Stimulated activated CD8-positive, alpha-beta memory T cell treated with anti-CD3 and anti-CD28 coated beads, Interleukin-12 subunit alpha, Interleukin-12 subunit beta, amount 100 ng/mL, for 24 hours (primary cell): ENCODE data around the gene RNF168.
"Not testable (repeated sequence)": the region's sequence is repeated elsewhere in the genome, so short reads cannot be mapped to it uniquely, and the experiment has no call there.

Experiments used
- DNase-seq: peaks from one replicate; pipeline ENCODE4 v3.0.0-alpha.2; 2020; ENCODE audit errors: extremely low read depth

The RNF168 gene

GRCh38 chr3:196517162-196517800 is 13.7 kb upstream of the RNF168 start:
- DNase-seq = no peak

- DNase-seq = no peak
Measured at GRCh38 chr3:196514913-196515621, 11.5 kb upstream of the RNF168 start, which contains the start of gene SMCO1. TSS of gene SMCO1 (minus strand) at chr3:196515346. CDS start at chr3:196515209, 137 bp downstream.

- no peak for DNase-seq
Measured at GRCh38 chr3:196514350-196514716, 10.8 kb upstream of the RNF168 start.

GRCh38 chr3:196513697-196514349 is 10.3 kb upstream of the RNF168 start:
- no peak for DNase-seq

DNA sequence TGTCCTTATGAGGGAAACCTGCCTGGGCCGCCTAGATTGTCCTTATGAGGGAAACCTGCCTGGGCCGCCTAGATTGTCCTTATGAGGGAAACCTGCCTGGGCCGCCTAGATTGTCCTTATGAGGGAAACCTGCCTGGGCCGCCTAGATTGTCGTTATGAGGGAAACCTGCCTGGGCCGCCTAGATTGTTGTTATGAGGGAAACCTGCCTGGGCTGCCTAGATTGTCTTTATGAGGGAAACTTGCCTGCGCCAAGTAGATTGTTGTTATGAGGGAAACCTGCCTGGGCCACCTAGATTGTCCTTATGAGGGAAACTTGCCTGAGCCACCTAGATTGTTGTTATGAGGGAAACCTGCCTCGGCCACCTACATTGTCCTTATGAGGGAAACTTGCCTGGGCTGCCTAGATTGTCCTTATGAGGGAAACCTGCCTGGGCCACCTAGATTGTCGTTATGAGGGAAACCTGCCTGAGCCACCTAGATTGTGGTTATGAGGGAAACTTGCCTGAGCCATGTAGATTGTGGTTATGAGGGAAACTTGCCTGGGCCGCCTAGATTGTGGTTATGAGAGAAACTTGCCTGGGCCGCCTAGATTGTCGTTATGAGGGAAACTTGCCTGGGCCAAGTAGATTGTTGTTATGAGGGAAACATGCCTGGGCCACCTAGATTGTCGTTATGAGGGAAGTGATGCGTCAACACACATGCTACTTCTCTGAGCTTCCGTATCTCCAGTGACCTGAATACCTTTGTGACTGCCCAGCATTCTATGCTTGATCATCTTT is 8.3 kb upstream of the RNF168 start:
- DNase-seq = not testable (repeated sequence)

GRCh38 chr3:196511108-196511507 is 7.5 kb upstream of the RNF168 start:
- DNase-seq = not testable (repeated sequence)

GRCh38 chr3:196506687-196507086 is 3.1 kb upstream of the RNF168 start:
- no peak for DNase-seq

GRCh38 chr3:196504556-196504955 is 988 bp upstream of the RNF168 start:
- no peak for DNase-seq

DNA sequence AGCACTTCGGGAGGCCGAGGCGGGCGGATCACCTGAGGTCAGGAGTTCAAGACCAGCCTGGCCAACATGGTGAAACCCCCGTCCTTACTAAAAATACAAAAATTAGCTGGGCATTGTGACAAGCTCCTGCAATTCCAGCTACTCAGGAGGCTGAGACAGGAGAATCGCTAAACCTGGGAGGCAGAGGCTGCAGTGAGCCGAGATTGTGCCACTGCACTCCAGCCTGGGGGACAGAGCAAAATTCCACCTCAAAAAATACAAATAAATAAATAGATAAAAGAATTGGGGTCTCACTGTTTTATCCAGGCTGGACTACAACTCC is 470 bp upstream of the RNF168 start:
- DNase-seq = not testable (repeated sequence)

- no peak for DNase-seq
Measured at GRCh38 chr3:196502775-196503195, 783 bp downstream of the RNF168 start.

DNA sequence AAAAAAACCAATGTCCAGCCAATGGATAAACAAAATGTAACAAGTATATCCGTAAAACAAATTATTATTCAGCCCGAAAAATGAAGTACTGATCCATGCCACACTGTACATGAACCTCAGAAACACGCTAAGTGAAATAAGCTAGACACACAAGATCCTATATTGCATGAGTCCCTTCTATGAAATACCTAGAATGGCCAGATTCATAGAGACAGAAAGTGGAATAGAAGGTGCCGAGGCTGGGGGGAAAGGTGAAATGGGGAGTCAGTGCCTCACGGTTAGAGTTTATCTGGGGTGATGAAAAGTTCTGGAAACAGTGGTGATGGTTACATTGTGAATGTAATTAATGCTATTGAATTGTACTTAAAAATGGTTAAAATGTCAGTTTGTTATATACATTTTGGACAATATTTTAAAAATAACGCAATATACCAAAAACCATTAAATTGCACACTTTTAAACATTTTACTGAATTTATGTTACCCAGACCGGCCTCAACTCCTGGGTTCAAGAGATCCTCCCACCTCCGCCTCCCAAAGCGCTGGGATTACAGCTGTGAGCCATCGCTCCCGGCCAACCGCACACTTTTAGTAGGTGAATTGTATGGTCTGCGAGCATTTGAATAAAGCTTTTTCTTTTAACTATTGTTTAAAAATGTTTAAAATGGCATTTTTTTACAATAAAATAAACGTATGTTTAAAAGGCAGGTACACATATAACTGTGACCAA is 2.1 kb downstream of the RNF168 start:
- DNase-seq = no peak

DNA sequence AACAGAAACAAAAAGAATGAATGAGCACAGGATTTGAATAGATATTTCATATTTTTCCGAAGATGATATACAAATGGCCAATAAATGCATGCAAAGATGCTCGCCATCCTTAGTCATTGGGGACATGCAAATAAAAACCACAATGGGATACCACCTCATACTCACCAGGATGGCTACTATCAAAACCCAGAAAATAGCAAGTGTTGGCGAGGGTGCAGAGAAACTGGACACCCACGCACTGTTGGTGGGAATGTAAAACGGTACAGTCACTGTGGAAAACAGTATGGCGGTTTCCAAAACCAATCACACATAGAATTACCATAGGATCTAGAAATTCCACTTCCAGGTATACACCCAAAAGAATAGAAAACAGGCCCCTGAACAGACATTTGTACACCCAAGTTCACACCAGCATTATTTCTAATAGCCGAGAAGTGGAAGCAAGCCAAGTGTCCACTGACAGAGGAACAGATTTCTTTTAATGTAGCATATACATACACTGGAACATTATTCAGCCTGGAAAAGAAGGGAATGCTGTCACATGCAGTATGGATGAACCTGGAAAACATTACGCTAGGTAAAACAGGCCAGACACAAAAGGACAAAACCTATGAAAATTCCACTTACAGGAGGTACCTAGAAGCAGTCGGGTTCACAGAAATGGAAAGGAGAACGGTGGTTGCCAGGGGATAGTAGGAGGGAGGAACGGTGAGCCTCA is 3.6 kb downstream of the RNF168 start:
- no peak for DNase-seq

DNA sequence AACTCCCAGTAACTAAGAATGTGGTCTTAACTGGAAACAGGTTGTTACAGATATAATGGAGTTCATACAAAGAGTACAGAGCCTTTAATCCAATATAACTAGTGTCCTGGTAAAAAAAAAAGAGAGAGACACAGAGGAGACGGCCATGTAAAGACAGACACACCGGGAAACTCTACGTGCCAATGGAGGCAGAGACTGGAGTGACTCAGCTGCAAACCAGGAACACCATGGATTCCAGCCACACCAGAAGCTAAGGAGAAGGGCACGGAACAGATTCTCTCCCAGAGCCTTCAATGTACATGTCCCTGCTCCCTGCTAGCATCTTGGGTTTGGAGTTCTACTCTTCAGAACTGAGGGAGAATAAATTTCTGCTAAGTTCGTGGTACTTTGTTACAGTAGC is 4.5 kb downstream of the RNF168 start:
- DNase-seq = no peak

DNA sequence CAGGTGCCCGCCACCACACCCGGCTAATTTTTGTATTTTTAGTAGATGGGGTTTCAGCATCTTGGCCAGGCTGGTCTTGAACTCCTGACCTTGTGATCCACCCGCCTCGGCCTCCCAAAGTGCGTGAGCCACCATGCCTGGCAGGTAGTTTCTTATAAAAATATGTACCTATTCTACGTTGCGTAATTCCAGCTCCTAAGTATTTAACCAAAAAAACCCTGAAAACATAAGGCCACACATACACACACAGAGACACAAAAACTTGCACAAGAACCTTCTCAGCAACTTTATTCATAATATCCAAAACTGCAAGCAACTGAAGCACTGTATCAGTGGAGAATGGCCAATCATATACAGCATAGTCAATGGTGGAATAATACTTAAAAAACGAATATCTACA is 5.3 kb downstream of the RNF168 start:
- DNase-seq = no peak

- no peak for DNase-seq
Measured at GRCh38 chr3:196496183-196496582, 7.4 kb downstream of the RNF168 start.

GRCh38 chr3:196493292-196493691 is 10.3 kb downstream of the RNF168 start:
- no peak for DNase-seq

GRCh38 chr3:196492080-196492479 is 11.5 kb downstream of the RNF168 start:
- DNase-seq = no peak

DNA sequence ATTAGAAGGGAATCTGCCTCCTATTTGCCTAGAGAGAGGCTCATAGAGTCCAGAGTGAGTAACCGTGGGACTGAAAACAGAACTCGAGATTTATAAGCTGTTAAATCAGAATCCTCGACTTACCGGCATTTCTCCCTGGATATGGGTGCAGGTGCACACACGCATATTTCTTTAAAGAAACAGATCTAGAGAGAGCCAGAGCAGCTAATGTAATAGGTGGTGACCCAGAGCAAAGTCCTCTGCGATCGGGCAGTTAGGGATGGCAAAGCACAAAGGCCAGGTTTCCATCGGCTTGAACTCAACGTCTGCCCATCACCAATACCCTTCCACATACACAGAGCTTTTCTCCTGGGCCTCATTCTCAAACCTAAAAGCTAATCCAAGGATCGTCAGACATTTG is 13.8 kb downstream of the RNF168 start:
- DNase-seq = no peak

DNA sequence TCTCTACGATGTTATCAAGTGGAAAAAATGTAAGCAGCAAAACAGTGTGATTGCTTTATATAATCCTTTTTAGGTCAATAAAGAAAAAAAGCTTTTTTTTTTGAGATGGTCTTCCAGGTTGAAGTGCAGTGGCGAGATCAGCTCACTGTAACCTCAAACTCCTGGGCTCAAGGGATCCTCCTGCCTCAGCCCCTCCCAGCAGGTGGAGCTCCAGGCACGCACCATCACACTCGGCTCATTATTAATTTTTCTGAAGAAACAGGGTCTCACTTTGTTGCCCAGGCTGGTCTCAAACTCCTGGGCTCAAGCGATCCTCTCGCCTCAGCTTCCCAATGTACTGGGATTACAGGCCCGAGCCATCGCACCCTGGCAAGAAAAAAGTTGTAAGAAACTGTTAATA is 17.3 kb downstream of the RNF168 start:
- DNase-seq = no peak

DNA sequence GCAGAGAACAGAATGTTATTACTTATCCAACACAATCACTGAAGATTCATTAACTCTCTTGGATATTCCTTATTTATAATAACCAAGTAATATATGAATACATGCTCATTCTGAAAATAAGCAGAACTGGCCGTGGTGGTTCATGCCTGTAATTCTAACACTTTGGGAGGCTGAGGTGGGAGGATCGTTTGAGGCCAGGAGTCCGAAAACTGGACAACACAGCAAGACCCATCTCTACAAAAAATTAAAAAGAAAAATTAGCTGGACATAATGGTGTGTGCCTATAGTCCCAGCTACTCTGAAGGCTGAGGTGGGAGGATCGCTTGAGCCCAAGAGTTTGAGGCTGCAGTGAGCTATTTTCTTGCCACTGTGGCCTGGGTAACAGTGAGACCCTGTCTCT is 25.9 kb downstream of the RNF168 start:
- no peak for DNase-seq

DNA sequence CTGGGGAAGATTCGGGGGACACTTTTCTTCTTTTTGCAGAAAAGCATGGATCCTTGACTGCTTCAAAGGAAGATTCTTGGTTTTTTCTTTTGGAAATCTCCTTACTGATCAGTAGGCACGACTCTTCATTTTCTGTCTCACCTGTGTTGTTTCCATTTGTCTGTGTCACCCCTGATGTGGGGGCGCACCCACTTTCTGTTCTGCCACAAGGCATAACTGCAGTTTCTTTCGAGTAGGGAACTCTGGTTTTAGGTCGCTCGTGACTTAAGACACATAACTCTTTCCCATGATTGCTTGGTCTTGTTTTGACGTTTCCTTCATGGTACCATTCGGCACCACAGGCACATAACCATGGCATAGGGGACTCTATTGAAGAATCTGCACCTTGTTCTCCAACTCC is 31.3 kb downstream of the RNF168 start:
- DNase-seq = no peak
